WTC11 (cell line): ENCODE measurements around the gene HTRA2. TPM values are rescaled to one million over a fixed set of nuclear protein-coding genes. Genes with fewer than 3 reads are reported as not detected.

Source experiments
- ATAC-seq: fragments of 200-7000 bp; cut with Tn5 transposase; 2 replicates; pipeline ENCODE4 v1.10.0; 2021; ENCODE audit warnings: mild to moderate bottlenecking, moderate library complexity
- CTCF ChIA-PET: fragments of 300-600 bp; sonication (Branson Sonifier 250); formaldehyde crosslinking; loops from one replicate; lab custom pipeline; 2021; ENCODE audit warnings: antibody characterized with exemption; lab: Charles Lee
- POLR2A ChIA-PET: fragments of 350-600 bp; sonication (Branson Sonifier 250); formaldehyde crosslinking; loops from one replicate; lab custom pipeline; 2021; ENCODE audit warnings: antibody characterized with exemption; lab: Charles Lee
- DNase-seq: peaks from one replicate; pipeline ENCODE4 v3.0.0; 2021; ENCODE audit warnings: low spot score
- H3K27ac Mint-ChIP-seq: 2 replicates; pipeline ENCODE4 v1.8.0; 2021; ENCODE audit warnings: mixed read lengths
- H3K27me3 Mint-ChIP-seq: 2 replicates; pipeline ENCODE4 v1.8.0; 2021; ENCODE audit warnings: low read depth, mild to moderate bottlenecking, moderate library complexity, mixed read lengths
- H3K36me3 Mint-ChIP-seq: 2 replicates; pipeline ENCODE4 v1.8.0; 2021; ENCODE audit warnings: mixed read lengths
- H3K4me1 Mint-ChIP-seq: 2 replicates; pipeline ENCODE4 v1.8.0; 2022; ENCODE audit warnings: mixed read lengths
- H3K4me3 Mint-ChIP-seq: 2 replicates; pipeline ENCODE4 v1.8.0; 2021; ENCODE audit warnings: mild to moderate bottlenecking, moderate library complexity, mixed read lengths
- H3K9me3 Mint-ChIP-seq: 2 replicates; pipeline ENCODE4 v1.8.0; 2021; ENCODE audit warnings: mixed read lengths
- ATF1 ChIP-seq: sonication (generic); formaldehyde crosslinking; IDR thresholded peaks from 2 replicates; pipeline ENCODE4 v1.8.1; 2023; ENCODE audit warnings: mild to moderate bottlenecking, moderate library complexity, missing genetic modification reagents
- CREM ChIP-seq: sonication (generic); formaldehyde crosslinking; IDR thresholded peaks from 2 replicates; pipeline ENCODE4 v1.8.1; 2022; ENCODE audit warnings: mild to moderate bottlenecking, missing genetic modification reagents, moderate library complexity
- FOXJ3 ChIP-seq: sonication (generic); formaldehyde crosslinking; IDR thresholded peaks from 2 replicates; pipeline ENCODE4 v1.9.0; 2021; ENCODE audit warnings: missing genetic modification reagents, mild to moderate bottlenecking, borderline replicate concordance
- FOXP1 ChIP-seq: sonication (generic); formaldehyde crosslinking; IDR thresholded peaks from 2 replicates; pipeline ENCODE4 v1.8.0; 2022; ENCODE audit warnings: missing genetic modification reagents, mild to moderate bottlenecking, moderate library complexity, borderline replicate concordance
- GABPB1 ChIP-seq: sonication (generic); formaldehyde crosslinking; IDR thresholded peaks from 2 replicates; pipeline ENCODE4 v1.8.1; 2023; ENCODE audit warnings: mild to moderate bottlenecking, missing genetic modification reagents
- JAZF1 ChIP-seq: fragments of 250-450 bp; sonication (Bioruptor Pico); IDR thresholded peaks from 2 replicates; pipeline ENCODE4 v1.9.0; 2021; ENCODE audit warnings: moderate library complexity, mild to moderate bottlenecking, inconsistent platforms
- JUN ChIP-seq: sonication (generic); formaldehyde crosslinking; IDR thresholded peaks from 2 replicates; pipeline ENCODE4 v1.8.0; 2023; ENCODE audit warnings: mild to moderate bottlenecking, missing genetic modification reagents
- NFATC4 ChIP-seq: fragments of 250-450 bp; sonication (Bioruptor Pico); IDR thresholded peaks from 2 replicates; pipeline ENCODE4 v1.9.0; 2021; ENCODE audit warnings: mild to moderate bottlenecking
- NR3C1 ChIP-seq: sonication (generic); formaldehyde crosslinking; conservative IDR thresholded peaks from 2 replicates; pipeline ENCODE4 v1.8.1; 2023; ENCODE audit warnings: low read depth, mild to moderate bottlenecking, missing genetic modification reagents
- RORB ChIP-seq: fragments of 250-450 bp; sonication (Bioruptor Pico); IDR thresholded peaks from 2 replicates; pipeline ENCODE4 v1.9.0; 2021; ENCODE audit warnings: mild to moderate bottlenecking
- SMAD3 ChIP-seq: sonication (generic); formaldehyde crosslinking; IDR thresholded peaks from 2 replicates; pipeline ENCODE4 v1.8.0; 2022; ENCODE audit warnings: missing genetic modification reagents, mild to moderate bottlenecking, borderline replicate concordance
- SMAD4 ChIP-seq: sonication (generic); formaldehyde crosslinking; IDR thresholded peaks from 2 replicates; pipeline ENCODE4 v1.8.0; 2022; ENCODE audit warnings: mild to moderate bottlenecking, missing genetic modification reagents
- TEAD4 ChIP-seq: sonication (generic); formaldehyde crosslinking; IDR thresholded peaks from 2 replicates; pipeline ENCODE4 v1.8.0; 2022; ENCODE audit warnings: mild to moderate bottlenecking, missing genetic modification reagents
- total RNA-seq: library from RNA; stranded (reverse); gene quantifications from 3 replicates; pipeline ENCODE4 v1.2.3, GENCODE V29; 2021
- TF ChIP-seq, protein P1 (sequence below): sonication (generic); formaldehyde crosslinking; IDR thresholded peaks from 2 replicates; pipeline ENCODE4 v1.8.0; 2023; ENCODE audit warnings: mild to moderate bottlenecking, missing genetic modification reagents
- TF ChIP-seq, protein P2 (sequence below): fragments of 250-450 bp; sonication (Bioruptor Pico); IDR thresholded peaks from 2 replicates; pipeline ENCODE4 v1.9.0; 2021; ENCODE audit warnings: mild to moderate bottlenecking, borderline replicate concordance
- TF ChIP-seq, protein P3 (sequence below): sonication (generic); formaldehyde crosslinking; conservative IDR thresholded peaks from 2 replicates; pipeline ENCODE4 v1.8.1; 2023; ENCODE audit warnings: mild to moderate bottlenecking, low read depth, missing genetic modification reagents, moderate library complexity
- TF ChIP-seq, protein P4 (sequence below): sonication (generic); formaldehyde crosslinking; IDR thresholded peaks from 2 replicates; pipeline ENCODE4 v1.8.1; 2023; ENCODE audit warnings: mild to moderate bottlenecking, missing genetic modification reagents, moderate library complexity

The HTRA2 gene
- total RNA-seq, 1 experiment from 2014 or later, result 30.0 TPM

DNA sequence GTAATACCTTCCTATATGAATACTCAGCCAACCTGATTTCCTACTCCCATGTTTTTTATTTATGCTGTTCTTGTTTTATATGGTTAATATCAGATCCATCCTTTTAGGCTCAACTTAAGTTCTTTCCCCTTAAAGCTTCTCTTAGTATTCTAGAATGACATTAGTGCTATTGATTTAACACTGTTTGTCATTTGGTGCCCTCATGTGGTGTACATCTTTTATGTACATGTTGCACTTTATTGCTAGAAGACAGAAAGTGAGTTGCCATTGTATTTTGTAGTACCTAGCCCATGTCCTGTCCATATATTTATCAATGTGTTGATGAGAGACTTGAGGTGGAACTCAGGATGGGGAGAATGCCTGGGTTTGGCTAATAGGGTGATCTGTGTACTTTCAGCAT, 2.5 kb downstream of the HTRA2 start:
- ChIA-PET POLR2A (no interaction called here), CTCF (no interaction called here)

GRCh38 chr2:74533464-74533863, 3.7 kb downstream of the HTRA2 start:
- no peak for DNase-seq
- ChIA-PET POLR2A (no interaction called here), CTCF (interaction anchor here (1.1 kb wide), 1 partner anchor 50 kb away, joined by 3 read pairs; the partner anchor contains the start of gene TTC31)
- Mint-ChIP-seq H3K9me3 (no peaks in the 10 kb centered on the region), H3K4me1 (peaks cover 14% of the 10 kb centered on the region), H3K4me3 (no peak overlapping the region), H3K36me3 (peaks cover 16% of the 10 kb centered on the region), H3K27ac (no peak overlapping the region), H3K27me3 (0 out of 2 replicates have a peak, but pooled peaks cover 3% of the 10 kb centered on the region)
- ATAC-seq, result no peak
- TF ChIP-seq, protein P1, sequence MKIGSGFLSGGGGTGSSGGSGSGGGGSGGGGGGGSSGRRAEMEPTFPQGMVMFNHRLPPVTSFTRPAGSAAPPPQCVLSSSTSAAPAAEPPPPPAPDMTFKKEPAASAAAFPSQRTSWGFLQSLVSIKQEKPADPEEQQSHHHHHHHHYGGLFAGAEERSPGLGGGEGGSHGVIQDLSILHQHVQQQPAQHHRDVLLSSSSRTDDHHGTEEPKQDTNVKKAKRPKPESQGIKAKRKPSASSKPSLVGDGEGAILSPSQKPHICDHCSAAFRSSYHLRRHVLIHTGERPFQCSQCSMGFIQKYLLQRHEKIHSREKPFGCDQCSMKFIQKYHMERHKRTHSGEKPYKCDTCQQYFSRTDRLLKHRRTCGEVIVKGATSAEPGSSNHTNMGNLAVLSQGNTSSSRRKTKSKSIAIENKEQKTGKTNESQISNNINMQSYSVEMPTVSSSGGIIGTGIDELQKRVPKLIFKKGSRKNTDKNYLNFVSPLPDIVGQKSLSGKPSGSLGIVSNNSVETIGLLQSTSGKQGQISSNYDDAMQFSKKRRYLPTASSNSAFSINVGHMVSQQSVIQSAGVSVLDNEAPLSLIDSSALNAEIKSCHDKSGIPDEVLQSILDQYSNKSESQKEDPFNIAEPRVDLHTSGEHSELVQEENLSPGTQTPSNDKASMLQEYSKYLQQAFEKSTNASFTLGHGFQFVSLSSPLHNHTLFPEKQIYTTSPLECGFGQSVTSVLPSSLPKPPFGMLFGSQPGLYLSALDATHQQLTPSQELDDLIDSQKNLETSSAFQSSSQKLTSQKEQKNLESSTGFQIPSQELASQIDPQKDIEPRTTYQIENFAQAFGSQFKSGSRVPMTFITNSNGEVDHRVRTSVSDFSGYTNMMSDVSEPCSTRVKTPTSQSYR (CRISPR knock-in tag), result no peak
- TF ChIP-seq RORB (CRISPR knock-in tag), result no peak
- TF ChIP-seq ATF1 (CRISPR knock-in tag), result no peak
- TF ChIP-seq NFATC4 (CRISPR knock-in tag), result no peak

More for the DNA sequence above, 2.5 kb downstream of the HTRA2 start:
- Mint-ChIP-seq H3K27ac (no peak overlapping the region), H3K4me1 (peaks cover 18% of the 10 kb centered on the region), H3K27me3 (0 out of 2 replicates have a peak, but pooled peaks cover 3% of the 10 kb centered on the region), H3K4me3 (no peak overlapping the region), H3K9me3 (no peaks in the 10 kb centered on the region), H3K36me3 (peaks cover 27% of the 10 kb centered on the region)
- DNase-seq (no peak), ATAC-seq (no peak)
- TF ChIP-seq SMAD3 (no peak), NR3C1 (CRISPR knock-in tag) (no peak), JUN (CRISPR knock-in tag) (no peak), JAZF1 (CRISPR knock-in tag) (no peak), TEAD4 (CRISPR knock-in tag) (no peak), FOXJ3 (CRISPR knock-in tag) (no peak), CREM (CRISPR knock-in tag) (no peak), SMAD4 (no peak), GABPB1 (CRISPR knock-in tag) (no peak), FOXP1 (CRISPR knock-in tag) (no peak)
- TF ChIP-seq, protein P2, sequence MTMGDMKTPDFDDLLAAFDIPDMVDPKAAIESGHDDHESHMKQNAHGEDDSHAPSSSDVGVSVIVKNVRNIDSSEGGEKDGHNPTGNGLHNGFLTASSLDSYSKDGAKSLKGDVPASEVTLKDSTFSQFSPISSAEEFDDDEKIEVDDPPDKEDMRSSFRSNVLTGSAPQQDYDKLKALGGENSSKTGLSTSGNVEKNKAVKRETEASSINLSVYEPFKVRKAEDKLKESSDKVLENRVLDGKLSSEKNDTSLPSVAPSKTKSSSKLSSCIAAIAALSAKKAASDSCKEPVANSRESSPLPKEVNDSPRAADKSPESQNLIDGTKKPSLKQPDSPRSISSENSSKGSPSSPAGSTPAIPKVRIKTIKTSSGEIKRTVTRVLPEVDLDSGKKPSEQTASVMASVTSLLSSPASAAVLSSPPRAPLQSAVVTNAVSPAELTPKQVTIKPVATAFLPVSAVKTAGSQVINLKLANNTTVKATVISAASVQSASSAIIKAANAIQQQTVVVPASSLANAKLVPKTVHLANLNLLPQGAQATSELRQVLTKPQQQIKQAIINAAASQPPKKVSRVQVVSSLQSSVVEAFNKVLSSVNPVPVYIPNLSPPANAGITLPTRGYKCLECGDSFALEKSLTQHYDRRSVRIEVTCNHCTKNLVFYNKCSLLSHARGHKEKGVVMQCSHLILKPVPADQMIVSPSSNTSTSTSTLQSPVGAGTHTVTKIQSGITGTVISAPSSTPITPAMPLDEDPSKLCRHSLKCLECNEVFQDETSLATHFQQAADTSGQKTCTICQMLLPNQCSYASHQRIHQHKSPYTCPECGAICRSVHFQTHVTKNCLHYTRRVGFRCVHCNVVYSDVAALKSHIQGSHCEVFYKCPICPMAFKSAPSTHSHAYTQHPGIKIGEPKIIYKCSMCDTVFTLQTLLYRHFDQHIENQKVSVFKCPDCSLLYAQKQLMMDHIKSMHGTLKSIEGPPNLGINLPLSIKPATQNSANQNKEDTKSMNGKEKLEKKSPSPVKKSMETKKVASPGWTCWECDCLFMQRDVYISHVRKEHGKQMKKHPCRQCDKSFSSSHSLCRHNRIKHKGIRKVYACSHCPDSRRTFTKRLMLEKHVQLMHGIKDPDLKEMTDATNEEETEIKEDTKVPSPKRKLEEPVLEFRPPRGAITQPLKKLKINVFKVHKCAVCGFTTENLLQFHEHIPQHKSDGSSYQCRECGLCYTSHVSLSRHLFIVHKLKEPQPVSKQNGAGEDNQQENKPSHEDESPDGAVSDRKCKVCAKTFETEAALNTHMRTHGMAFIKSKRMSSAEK, result no peak
- TF ChIP-seq, protein P3, sequence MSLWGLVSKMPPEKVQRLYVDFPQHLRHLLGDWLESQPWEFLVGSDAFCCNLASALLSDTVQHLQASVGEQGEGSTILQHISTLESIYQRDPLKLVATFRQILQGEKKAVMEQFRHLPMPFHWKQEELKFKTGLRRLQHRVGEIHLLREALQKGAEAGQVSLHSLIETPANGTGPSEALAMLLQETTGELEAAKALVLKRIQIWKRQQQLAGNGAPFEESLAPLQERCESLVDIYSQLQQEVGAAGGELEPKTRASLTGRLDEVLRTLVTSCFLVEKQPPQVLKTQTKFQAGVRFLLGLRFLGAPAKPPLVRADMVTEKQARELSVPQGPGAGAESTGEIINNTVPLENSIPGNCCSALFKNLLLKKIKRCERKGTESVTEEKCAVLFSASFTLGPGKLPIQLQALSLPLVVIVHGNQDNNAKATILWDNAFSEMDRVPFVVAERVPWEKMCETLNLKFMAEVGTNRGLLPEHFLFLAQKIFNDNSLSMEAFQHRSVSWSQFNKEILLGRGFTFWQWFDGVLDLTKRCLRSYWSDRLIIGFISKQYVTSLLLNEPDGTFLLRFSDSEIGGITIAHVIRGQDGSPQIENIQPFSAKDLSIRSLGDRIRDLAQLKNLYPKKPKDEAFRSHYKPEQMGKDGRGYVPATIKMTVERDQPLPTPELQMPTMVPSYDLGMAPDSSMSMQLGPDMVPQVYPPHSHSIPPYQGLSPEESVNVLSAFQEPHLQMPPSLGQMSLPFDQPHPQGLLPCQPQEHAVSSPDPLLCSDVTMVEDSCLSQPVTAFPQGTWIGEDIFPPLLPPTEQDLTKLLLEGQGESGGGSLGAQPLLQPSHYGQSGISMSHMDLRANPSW, result no peak
- TF ChIP-seq, protein P4, sequence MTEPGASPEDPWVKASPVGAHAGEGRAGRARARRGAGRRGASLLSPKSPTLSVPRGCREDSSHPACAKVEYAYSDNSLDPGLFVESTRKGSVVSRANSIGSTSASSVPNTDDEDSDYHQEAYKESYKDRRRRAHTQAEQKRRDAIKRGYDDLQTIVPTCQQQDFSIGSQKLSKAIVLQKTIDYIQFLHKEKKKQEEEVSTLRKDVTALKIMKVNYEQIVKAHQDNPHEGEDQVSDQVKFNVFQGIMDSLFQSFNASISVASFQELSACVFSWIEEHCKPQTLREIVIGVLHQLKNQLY (CRISPR knock-in tag), result no peak
